Prostate gland (tissue), 2 donors: ENCODE measurements around the gene GABPA. TPM values are rescaled to one million over a fixed set of nuclear protein-coding genes. Genes with fewer than 3 reads are reported as not detected.

ENCODE experiments used
- DNase-seq: peaks from one replicate; pipeline ENCODE4 v3.0.0-alpha.2; 2019; ENCODE audit warnings: low spot score
- H3K27ac ChIP-seq, 2 donors: fragments of 200-600 bp; sonication (generic); 2 replicates each; pipeline ENCODE4 v1.5.1; 2017 to 2019
- H3K27me3 ChIP-seq: fragments of 200-600 bp; sonication (generic); replicated peaks from 2 replicates; pipeline ENCODE4 v1.5.1; 2019; ENCODE audit not compliant: insufficient read depth
- H3K36me3 ChIP-seq, 2 donors: fragments of 200-600 bp; sonication (generic); 1 replicate in 1 of 2; 2 replicates in 1 of 2; pipeline versions ENCODE4 v1.5.1 to v1.8.1; 2017 to 2019
- H3K4me1 ChIP-seq: fragments of 200-600 bp; sonication (generic); replicated peaks from 2 replicates; pipeline ENCODE4 v1.5.1; 2019
- H3K4me3 ChIP-seq, 2 donors: fragments of 200-600 bp; sonication (generic); 2 replicates each; pipeline ENCODE4 v1.5.1; 2017 to 2019
- H3K9me3 ChIP-seq: fragments of 200-600 bp; sonication (generic); 2 replicates; pipeline ENCODE4 v1.5.1; 2017
- CTCF ChIP-seq, 4 experiments: fragments of 200-600 bp in 2 of 4; fragments of 450-650 bp in 2 of 4; sonication (generic) in 2 of 4; IDR thresholded peaks; 1 replicate in 3 of 4; 2 replicates in 1 of 4; pipeline ENCODE4 v1.5.1; 2016 to 2019; ENCODE audit warnings: antibody characterized with exemption in 4 of 4, mild to moderate bottlenecking in 2 of 4, moderate library complexity in 2 of 4
- POLR2A ChIP-seq: fragments of 450-650 bp; IDR thresholded peaks from one replicate; pipeline ENCODE4 v1.6.1; 2016; ENCODE audit warnings: antibody characterized with exemption, mild to moderate bottlenecking
- POLR2AphosphoS5 ChIP-seq: sonication (generic); formaldehyde crosslinking; IDR thresholded peaks from one replicate; pipeline ENCODE4 v1.6.1; 2017; ENCODE audit warnings: antibody characterized with exemption
- WGBS: methylation state at CpG from one replicate; pipeline ENCODE4 v1.1.5; 2018; 5-methylcytosine and 5-hydroxymethylcytosine counted together
- intact Hi-C: fragments of 100-400 bp; cut with DNase I; formaldehyde crosslinking; loops from one replicate; pipeline ENCODE4 v1.14.2; 2022
- total RNA-seq, 2 donors: library from RNA; depleted of rRNA; stranded (reverse); fragments of >200 nt; gene quantifications; one replicate each; pipeline ENCODE4 v1.1.0, GENCODE V29; 2016

The GABPA gene
- total RNA-seq, 2 donors from 2014 or later: 18.9 to 19.9 TPM

DNA sequence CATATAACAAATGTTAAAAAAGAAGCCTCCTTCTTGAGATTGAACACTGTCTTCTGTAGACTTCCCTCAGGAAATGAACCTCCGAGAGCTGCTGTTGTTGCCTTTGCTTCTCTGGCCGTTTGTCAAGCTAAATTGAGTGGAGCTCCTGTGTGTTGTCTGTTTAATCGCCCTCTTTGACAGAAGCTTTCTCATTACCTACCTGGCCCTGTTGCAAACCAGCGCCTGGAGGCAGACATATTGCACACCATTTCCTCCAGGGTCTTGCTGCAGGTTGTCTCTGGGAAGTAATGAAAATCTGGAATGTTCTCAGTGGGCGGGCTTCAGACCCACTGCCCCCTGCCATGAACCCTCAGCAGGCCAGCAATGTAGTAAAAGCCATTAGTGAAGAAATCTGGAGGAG is 83.3 kb downstream of the GABPA start:
- Histone ChIP-seq H3K4me3 (no peak overlapping the region), H3K27ac (no peak overlapping the region), H3K36me3 (no peaks in the 10 kb centered on the region), H3K27me3 (no peaks in the 10 kb centered on the region), H3K9me3 (no peaks in the 10 kb centered on the region), H3K4me1 (no peaks in the 10 kb centered on the region)
- TF ChIP-seq CTCF (IDR thresholded peaks at IDR 0.05) (no peak), POLR2A (no peak), POLR2AphosphoS5 (no peak)
- 56% methylated on average over 5 of the region's 5 CpGs for whole genome bisulfite sequencing
- intact Hi-C loops: no loop called here
- DNase-seq: no peak

DNA sequence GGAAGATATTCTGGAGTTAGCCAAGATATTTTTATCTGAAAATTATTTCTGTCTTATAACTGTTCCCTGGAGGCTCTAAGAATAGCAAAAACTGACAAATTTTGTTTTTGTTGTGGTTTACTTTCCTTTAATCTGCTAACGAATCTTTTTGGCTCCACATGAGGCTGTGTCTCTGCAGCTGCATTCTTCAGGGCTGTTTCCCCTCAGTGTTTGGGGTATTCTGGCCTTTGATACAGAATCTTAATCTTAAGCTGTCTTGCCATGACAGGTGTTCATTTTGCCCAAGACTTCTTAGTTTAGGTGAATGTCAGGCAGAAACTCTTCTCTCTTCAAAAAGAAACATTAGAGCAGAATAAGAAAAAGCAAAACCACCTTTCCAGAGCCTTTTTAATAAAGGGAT is 83.8 kb downstream of the GABPA start:
- Histone ChIP-seq H3K4me3 (no peak overlapping the region), H3K9me3 (no peaks in the 10 kb centered on the region), H3K36me3 (no peaks in the 10 kb centered on the region), H3K27me3 (no peaks in the 10 kb centered on the region), H3K4me1 (no peaks in the 10 kb centered on the region), H3K27ac (no peak overlapping the region)
- intact Hi-C loops: no loop called here
- 52% methylated on average over 1 of the region's 1 CpG for WGBS
- no peak for TF ChIP-seq POLR2A
- TF ChIP-seq POLR2AphosphoS5: no peak
- no peak for TF ChIP-seq CTCF (IDR thresholded peaks at IDR 0.05)
- no peak for DNase-seq

Other genes starting within 250 kb of the GABPA start
- 10 to 100 TPM; 15.4 to 15.8 TPM for gene MRPL39, start 127.5 kb upstream of the GABPA start, total RNA-seq
- 10 to 100 TPM in 1 of 2 donors, 1 to 10 TPM in 1; 8.2 to 66.6 TPM for gene JAM2, start 95.7 kb upstream of the GABPA start, total RNA-seq
- 100 to 1,000 TPM in 1 of 2 donors, 10 to 100 TPM in 1; 91.8 to 139 TPM for gene ATP5PF, start 68 bp upstream of the GABPA start, total RNA-seq